Loucy (cell line): ENCODE measurements around the gene MAP4K3.

Experiments
- CTCF ChIP-seq: fragments of 200-600 bp; sonication (generic); conservative IDR thresholded peaks from 2 replicates; pipeline ENCODE4 v1.5.1; 2014; ENCODE audit warnings: mild to moderate bottlenecking, antibody characterized with exemption, low read length
- EZH2phosphoT487 ChIP-seq: fragments of 200-600 bp; IDR thresholded peaks from 2 replicates; pipeline ENCODE4 v1.6.1; 2018; ENCODE audit warnings: antibody characterized with exemption, mild to moderate bottlenecking, moderate library complexity, borderline replicate concordance

GRCh38 chr2:39338502-39338901 lies 98.6 kb downstream of the MAP4K3 start:
- no peak for TF ChIP-seq CTCF
- no peak for TF ChIP-seq EZH2phosphoT487
